Astrocyte of the hippocampus (primary cell): ENCODE measurements around the gene MINDY1.

Experiments
- DNase-seq: peaks from one replicate; pipeline ENCODE4 v3.0.0; 2011; ENCODE audit warnings: low read depth, low spot score

Gene MINDY1

GRCh38 chr1:151011154-151011850 lies 4.6 kb upstream of the MINDY1 start:
- no peak for DNase-seq

GRCh38 chr1:151010346-151010726 lies 3.6 kb upstream of the MINDY1 start:
- DNase-seq = no peak

GRCh38 chr1:151009674-151010345 lies 3.1 kb upstream of the MINDY1 start:
- no peak for DNase-seq

- peak; percentile 60 for DNase-seq
These were observed 2.5 kb upstream of the MINDY1 start for GRCh38 chr1:151009206-151009587.

- DNase-seq = peak; percentile 99
These were observed 1.8 kb upstream of the MINDY1 start, which contains the start of gene PRUNE1 for GRCh38 chr1:151008244-151009205. PRUNE1 (plus strand) TSS chr1:151008449; CDS start chr1:151008633, 184 bp downstream.

- DNase-seq = no peak
These were observed 1.1 kb upstream of the MINDY1 start for GRCh38 chr1:151007853-151008243.

- DNase-seq = peak; percentile 18
These were observed 878 bp downstream of the MINDY1 start for GRCh38 chr1:151005729-151006319.

- DNase-seq = no peak
These were observed 3.5 kb downstream of the MINDY1 start for GRCh38 chr1:151003180-151003579.

- no peak for DNase-seq
These were observed 4.1 kb downstream of the MINDY1 start for GRCh38 chr1:151002611-151003010.

- no peak for DNase-seq
These were observed 4.7 kb downstream of the MINDY1 start for GRCh38 chr1:151002051-151002450.

- DNase-seq = no peak
These were observed 5.1 kb downstream of the MINDY1 start for GRCh38 chr1:151001602-151002001.

GRCh38 chr1:151000408-151000807 lies 6.3 kb downstream of the MINDY1 start:
- no peak for DNase-seq

GRCh38 chr1:150999926-151000325 lies 6.8 kb downstream of the MINDY1 start:
- no peak for DNase-seq

- DNase-seq = peak; percentile 84
These were observed 7.5 kb downstream of the MINDY1 start for GRCh38 chr1:150999051-150999674.

- no peak for DNase-seq
These were observed 8.8 kb downstream of the MINDY1 start for GRCh38 chr1:150997949-150998348.

- DNase-seq = peak; percentile 36
These were observed 9.4 kb downstream of the MINDY1 start for GRCh38 chr1:150997126-150997872.

GRCh38 chr1:150995896-150996295 lies 10.8 kb downstream of the MINDY1 start:
- peak; percentile 57 for DNase-seq

GRCh38 chr1:150995460-150995859 lies 11.2 kb downstream of the MINDY1 start:
- DNase-seq = no peak

- DNase-seq = no peak
These were observed 12.5 kb downstream of the MINDY1 start for GRCh38 chr1:150994248-150994647.

GRCh38 chr1:150992626-150993025 lies 14.1 kb downstream of the MINDY1 start:
- no peak for DNase-seq

- no peak for DNase-seq
These were observed 18.8 kb downstream of the MINDY1 start for GRCh38 chr1:150987924-150988323.
